Neutrophil (primary cell): ENCODE measurements around the gene AWAT1.

Source experiments
- H3K27ac ChIP-seq: fragments of 200-600 bp; sonication (generic); 2 replicates; pipeline ENCODE4 v1.5.1; 2016; ENCODE audit warnings: mild to moderate bottlenecking, moderate library complexity
- H3K27me3 ChIP-seq: fragments of 200-600 bp; sonication (generic); 2 replicates; pipeline ENCODE4 v1.6.0; 2016; ENCODE audit warnings: mild to moderate bottlenecking
- H3K36me3 ChIP-seq: fragments of 200-600 bp; sonication (generic); 2 replicates; pipeline ENCODE4 v1.5.1; 2017
- H3K4me1 ChIP-seq, 2 experiments: fragments of 200-600 bp in 1 of 2; sonication (generic) in 1 of 2; 1 replicate in 1 of 2; 2 replicates in 1 of 2; pipeline versions ENCODE4 v1.5.1 to v1.6.1; 2013 to 2016; ENCODE audit warnings: low read depth in 1 of 2, low read length in 1 of 2, mild to moderate bottlenecking in 1 of 2, moderate library complexity in 1 of 2; ENCODE audit not compliant: control insufficient read depth in 1 of 2, insufficient read depth in 1 of 2
- H3K4me3 ChIP-seq, 2 experiments: fragments of 200-600 bp in 1 of 2; sonication (generic) in 1 of 2; 1 replicate in 1 of 2; 2 replicates in 1 of 2; pipeline ENCODE4 v1.5.1; 2013 to 2016; ENCODE audit warnings: low read depth in 1 of 2, low read length in 1 of 2, mild to moderate bottlenecking in 1 of 2, moderate library complexity in 1 of 2
- H3K9me3 ChIP-seq: fragments of 200-600 bp; sonication (generic); 2 replicates; pipeline ENCODE4 v1.5.1; 2016
- TF ChIP-seq, protein P1 (sequence below): fragments of 200-600 bp; sonication (generic); IDR thresholded peaks from 2 replicates; pipeline ENCODE4 v1.5.1; 2016; ENCODE audit warnings: antibody characterized with exemption

AWAT1 gene

DNA sequence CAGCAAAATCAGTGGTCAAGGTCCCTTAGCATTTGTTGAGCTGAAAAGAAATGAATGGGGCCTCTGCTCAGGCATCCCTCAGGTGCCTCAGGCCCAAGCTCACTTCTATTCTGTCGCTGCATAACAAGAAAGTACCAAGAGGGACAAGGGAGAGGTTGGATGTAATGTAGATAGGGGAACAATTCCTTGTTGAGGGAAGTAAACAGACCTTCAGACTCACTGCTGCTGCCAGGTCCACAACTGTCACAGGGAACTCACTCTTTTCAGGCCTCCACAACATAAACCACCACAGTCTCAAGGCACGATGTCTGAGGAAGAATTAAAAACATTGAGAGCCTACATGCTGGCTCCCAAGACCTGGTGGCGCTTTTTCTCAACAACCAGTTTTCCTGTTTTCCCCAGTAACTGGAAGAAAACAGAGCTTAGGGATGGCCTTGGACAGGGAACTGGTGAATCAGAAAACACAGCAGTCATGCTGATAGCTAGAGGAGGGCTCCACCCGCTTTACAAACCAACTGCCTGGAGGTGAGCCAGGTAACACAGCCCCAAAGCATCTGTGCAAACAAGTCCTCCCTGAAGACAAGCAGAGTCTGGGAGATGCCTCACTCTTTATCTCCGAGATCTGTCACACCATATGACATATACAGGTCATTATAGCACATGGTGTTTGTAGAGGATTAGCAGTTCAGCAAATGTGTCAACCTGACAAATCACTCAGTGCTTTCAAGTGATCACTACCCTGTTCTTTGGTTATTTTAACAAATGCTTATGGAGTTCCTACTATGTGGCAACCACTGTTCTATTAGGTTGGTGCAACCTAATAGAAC lies 14.3 kb upstream of the AWAT1 start:
- Histone ChIP-seq H3K9me3 (no peaks in the 10 kb centered on the region), H3K36me3 (no peaks in the 10 kb centered on the region), H3K4me1 (no peaks in the 10 kb centered on the region), H3K4me3 (no peak overlapping the region), H3K27me3 (no peaks in the 10 kb centered on the region), H3K27ac (no peak overlapping the region)
- TF ChIP-seq, protein P1, sequence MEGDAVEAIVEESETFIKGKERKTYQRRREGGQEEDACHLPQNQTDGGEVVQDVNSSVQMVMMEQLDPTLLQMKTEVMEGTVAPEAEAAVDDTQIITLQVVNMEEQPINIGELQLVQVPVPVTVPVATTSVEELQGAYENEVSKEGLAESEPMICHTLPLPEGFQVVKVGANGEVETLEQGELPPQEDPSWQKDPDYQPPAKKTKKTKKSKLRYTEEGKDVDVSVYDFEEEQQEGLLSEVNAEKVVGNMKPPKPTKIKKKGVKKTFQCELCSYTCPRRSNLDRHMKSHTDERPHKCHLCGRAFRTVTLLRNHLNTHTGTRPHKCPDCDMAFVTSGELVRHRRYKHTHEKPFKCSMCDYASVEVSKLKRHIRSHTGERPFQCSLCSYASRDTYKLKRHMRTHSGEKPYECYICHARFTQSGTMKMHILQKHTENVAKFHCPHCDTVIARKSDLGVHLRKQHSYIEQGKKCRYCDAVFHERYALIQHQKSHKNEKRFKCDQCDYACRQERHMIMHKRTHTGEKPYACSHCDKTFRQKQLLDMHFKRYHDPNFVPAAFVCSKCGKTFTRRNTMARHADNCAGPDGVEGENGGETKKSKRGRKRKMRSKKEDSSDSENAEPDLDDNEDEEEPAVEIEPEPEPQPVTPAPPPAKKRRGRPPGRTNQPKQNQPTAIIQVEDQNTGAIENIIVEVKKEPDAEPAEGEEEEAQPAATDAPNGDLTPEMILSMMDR: no peak

GRCh38 chrX:70226048-70226447 lies 8.4 kb upstream of the AWAT1 start:
- TF ChIP-seq, protein P1: no peak

DNA sequence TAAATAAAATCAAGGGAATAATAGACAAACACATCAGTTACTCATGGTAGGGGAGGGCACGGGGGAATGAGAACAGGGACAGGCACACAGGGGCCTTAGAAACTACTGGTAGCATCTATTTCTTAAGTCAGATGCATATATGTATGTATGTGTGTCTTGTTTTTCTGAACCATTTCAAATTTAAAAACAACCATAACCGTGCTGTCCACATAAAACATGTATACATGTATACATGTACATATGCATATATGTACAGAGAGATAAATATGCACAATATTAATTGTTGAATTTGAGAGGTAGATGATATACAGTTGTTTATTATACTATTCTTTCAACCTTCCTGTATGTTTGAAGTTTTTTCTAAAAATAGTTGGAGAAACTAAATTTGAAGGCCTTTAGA lies 7.8 kb upstream of the AWAT1 start:
- H3K9me3 ChIP-seq: no peaks in the 10 kb centered on the region
- no peaks in the 10 kb centered on the region for H3K4me1 ChIP-seq
- no peaks in the 10 kb centered on the region for H3K27me3 ChIP-seq
- no peak overlapping the region for H3K4me3 ChIP-seq
- no peak overlapping the region for H3K27ac ChIP-seq
- no peaks in the 10 kb centered on the region for H3K36me3 ChIP-seq
- TF ChIP-seq, protein P1: no peak

More at GRCh38 chrX:70226048-70226447, 8.4 kb upstream of the AWAT1 start:
- H3K4me1 ChIP-seq: no peaks in the 10 kb centered on the region
- no peaks in the 10 kb centered on the region for H3K36me3 ChIP-seq
- no peaks in the 10 kb centered on the region for H3K27me3 ChIP-seq
- H3K4me3 ChIP-seq: no peak overlapping the region
- H3K27ac ChIP-seq: no peak overlapping the region
- no peaks in the 10 kb centered on the region for H3K9me3 ChIP-seq

DNA sequence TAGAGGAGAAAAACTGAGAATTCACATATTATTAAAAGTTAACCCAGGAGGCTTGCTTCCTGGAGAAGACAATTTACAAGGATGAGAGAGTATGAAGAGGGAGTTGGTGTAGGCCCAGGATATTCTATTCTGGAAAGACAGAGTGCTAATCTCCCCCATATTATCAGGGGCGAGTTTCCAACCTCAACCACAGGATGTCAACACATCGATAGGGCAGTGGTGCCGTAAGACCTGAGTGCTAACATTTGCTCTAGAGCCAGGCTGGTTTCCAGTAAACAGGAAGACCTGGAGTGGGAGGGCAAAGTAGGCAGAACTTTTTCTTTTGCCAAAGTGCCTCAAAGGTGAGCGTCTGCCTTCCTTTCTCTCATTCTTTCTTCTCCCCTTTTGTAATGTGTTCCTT lies 2.8 kb upstream of the AWAT1 start:
- TF ChIP-seq, protein P1: no peak
- Histone ChIP-seq H3K27ac (no peak overlapping the region), H3K9me3 (no peaks in the 10 kb centered on the region), H3K36me3 (no peaks in the 10 kb centered on the region), H3K27me3 (no peaks in the 10 kb centered on the region), H3K4me3 (no peak overlapping the region), H3K4me1 (no peaks in the 10 kb centered on the region)

DNA sequence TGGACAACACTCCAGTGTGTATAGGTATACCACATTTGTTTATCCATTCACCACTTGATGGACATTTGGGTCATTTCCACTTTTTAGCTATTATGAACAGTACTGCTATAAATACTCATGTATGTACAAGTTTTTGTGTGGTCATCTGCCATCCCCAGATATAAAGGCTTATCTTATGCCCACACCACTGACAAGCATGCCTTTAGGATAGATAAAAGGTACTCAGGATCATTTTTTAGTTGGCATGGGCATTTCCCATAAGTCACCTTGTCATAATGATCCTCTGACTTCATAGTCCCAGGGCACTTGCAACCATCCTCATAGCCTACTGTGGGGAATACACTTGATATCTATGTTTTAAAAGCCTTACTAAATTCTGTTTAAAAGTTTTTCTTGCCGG lies 6.3 kb downstream of the AWAT1 start:
- TF ChIP-seq, protein P1: no peak
- H3K27ac ChIP-seq: no peak overlapping the region
- no peak overlapping the region for H3K4me3 ChIP-seq
- no peaks in the 10 kb centered on the region for H3K9me3 ChIP-seq
- H3K27me3 ChIP-seq: no peaks in the 10 kb centered on the region
- H3K36me3 ChIP-seq: no peaks in the 10 kb centered on the region
- no peaks in the 10 kb centered on the region for H3K4me1 ChIP-seq
